RCC 7860 (cell line): ENCODE results near the gene MALRD1.
"Not testable (repeated sequence)": the region's sequence is repeated elsewhere in the genome, so short reads cannot be mapped to it uniquely, and the experiment has no call there.

Source experiments
- DNase-seq: peaks from one replicate; pipeline ENCODE4 v3.0.0-alpha.2; 2015; ENCODE audit warnings: low spot score
- FAIRE-seq: peaks from 2 replicates; lab custom pipeline; 2012; peaks lifted over from hg19 to GRCh38; lab: Jason Lieb, UNC

Gene MALRD1

GRCh38 chr10:19745672-19746071 is 697.1 kb downstream of the MALRD1 start:
- no peak for FAIRE-seq
- DNase-seq = no peak

GRCh38 chr10:19749185-19749729 is 700.7 kb downstream of the MALRD1 start:
- DNase-seq = peak; percentile 31
- peak; percentile 2 for FAIRE-seq

- DNase-seq (no peak), FAIRE-seq (peak; percentile 32)
These were observed 702.4 kb downstream of the MALRD1 start for GRCh38 chr10:19750972-19751371.

- FAIRE-seq (no peak), DNase-seq (no peak)
These were observed 708.3 kb downstream of the MALRD1 start for GRCh38 chr10:19756919-19757318.

- DNase-seq = no peak
- FAIRE-seq = no peak
These were observed 713.4 kb downstream of the MALRD1 start for GRCh38 chr10:19762026-19762425.

- no peak for FAIRE-seq
- DNase-seq = no peak
These were observed 715.5 kb downstream of the MALRD1 start for GRCh38 chr10:19764111-19764510.

GRCh38 chr10:19767876-19768275 is 719.3 kb downstream of the MALRD1 start:
- peak; percentile 9 for DNase-seq
- no peak for FAIRE-seq

GRCh38 chr10:19769826-19770225 is 721.2 kb downstream of the MALRD1 start:
- not testable (repeated sequence) for DNase-seq, FAIRE-seq

- FAIRE-seq = no peak
- no peak for DNase-seq
These were observed 724.4 kb downstream of the MALRD1 start for GRCh38 chr10:19772972-19773371.

- DNase-seq (no peak), FAIRE-seq (no peak)
These were observed 726.7 kb downstream of the MALRD1 start for GRCh38 chr10:19775296-19775695.

- FAIRE-seq (no peak), DNase-seq (no peak)
These were observed 729.2 kb downstream of the MALRD1 start for GRCh38 chr10:19777806-19778205.

- DNase-seq (no peak), FAIRE-seq (no peak)
These were observed 730.4 kb downstream of the MALRD1 start for GRCh38 chr10:19778996-19779395.

GRCh38 chr10:19782430-19783089 is 734.0 kb downstream of the MALRD1 start:
- FAIRE-seq (no peak), DNase-seq (no peak)

GRCh38 chr10:19783721-19784120 is 735.1 kb downstream of the MALRD1 start:
- FAIRE-seq (no peak), DNase-seq (no peak)
